ENCODE data around the gene STMN3.

DNA sequence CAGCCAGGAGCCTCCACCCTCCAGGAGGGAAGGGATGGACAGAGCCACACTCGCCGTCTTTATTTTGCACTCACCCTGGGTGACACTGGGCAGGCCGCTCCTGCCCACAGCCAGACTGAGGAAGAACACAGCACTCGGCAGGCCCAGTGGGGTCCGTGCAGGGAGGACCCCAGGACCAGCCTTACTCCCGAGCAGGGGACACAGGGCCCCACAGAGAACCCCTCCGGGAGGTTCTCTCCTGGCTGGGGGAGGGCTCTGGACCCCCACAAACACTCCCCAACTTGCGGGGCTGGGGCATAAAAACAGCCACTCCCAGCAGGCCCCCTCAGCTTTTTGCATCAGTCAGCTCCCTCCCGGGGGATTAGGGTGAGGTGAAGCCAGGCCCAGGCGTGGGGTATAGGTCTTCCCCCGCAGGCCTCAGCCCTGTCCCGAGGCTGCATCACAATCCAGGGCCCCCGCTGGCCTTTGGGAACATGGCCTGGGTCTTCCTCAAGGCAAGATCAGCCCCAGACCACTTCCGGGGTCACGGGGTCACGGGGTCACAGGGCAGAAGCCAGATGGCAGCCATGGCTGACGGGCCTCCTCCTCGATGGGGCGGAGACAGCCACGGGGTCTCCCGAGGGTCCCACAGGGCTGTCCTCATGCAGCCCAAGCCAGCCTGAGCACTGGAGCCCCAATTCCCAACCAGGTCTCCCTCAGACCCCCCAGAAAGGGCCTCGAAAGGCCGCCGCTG lies 46.4 kb upstream of the STMN3 start:
- TF ChIP-seq, protein P1, sequence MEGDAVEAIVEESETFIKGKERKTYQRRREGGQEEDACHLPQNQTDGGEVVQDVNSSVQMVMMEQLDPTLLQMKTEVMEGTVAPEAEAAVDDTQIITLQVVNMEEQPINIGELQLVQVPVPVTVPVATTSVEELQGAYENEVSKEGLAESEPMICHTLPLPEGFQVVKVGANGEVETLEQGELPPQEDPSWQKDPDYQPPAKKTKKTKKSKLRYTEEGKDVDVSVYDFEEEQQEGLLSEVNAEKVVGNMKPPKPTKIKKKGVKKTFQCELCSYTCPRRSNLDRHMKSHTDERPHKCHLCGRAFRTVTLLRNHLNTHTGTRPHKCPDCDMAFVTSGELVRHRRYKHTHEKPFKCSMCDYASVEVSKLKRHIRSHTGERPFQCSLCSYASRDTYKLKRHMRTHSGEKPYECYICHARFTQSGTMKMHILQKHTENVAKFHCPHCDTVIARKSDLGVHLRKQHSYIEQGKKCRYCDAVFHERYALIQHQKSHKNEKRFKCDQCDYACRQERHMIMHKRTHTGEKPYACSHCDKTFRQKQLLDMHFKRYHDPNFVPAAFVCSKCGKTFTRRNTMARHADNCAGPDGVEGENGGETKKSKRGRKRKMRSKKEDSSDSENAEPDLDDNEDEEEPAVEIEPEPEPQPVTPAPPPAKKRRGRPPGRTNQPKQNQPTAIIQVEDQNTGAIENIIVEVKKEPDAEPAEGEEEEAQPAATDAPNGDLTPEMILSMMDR (conservative IDR thresholded peaks at IDR 0.05; ENCODE audit: low read depth, low read length): no peak
- TF ChIP-seq EZH2 (IDR thresholded peaks at IDR 0.05; ENCODE audit: low read length, unreplicated experiment): no peak

Measured in PC-3 (cell line).